DMS114 treated with DMSO at 0.1 percent for 48 hours (cell line): ENCODE data around the gene HOXA11.

Experiments
- DNase-seq: peaks from one replicate; lab custom pipeline; 2025; ENCODE audit not compliant: unreplicated experiment; lab: John Stamatoyannopoulos, UW

The HOXA11 gene

DNA sequence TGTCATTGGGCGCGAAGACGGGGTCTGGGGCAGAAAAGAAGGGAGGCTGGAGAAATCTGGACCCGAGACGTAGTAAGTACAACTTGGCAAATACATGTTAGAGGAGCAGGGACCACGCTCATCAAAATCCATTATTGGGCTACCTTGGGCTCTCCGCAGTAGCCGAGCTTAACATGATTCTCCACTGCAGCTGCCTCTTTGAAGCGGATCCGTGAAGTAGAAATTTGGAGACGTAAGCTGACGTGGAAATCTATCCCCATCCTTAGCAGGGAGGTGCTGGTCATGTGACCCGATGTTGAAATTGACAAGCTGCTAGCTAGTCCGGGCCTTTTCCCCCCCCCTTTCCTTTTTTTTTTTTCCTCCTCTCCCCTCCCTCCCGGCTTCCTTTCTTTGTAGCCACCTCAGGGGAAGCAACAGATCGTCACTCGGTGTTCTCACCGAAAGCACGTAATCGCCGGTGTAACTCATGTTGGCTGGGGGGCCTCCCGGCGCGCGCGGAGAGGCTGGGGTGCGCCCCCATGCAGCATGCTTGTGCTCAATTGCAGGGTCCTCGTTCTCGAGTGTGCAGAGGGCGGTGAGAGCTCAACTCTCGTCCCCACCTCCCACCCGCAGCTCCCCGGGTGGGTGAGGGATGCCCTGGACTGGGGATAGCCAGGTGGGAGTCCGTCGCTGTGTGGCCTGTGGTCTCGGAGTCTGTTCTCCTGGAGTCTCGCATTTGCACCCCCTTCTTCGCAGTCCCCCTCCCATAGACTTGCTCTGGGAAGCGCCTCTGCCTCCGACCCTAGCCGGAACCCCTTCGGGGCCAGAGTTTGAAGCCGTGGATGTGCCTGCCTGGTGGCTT, at the start of gene HOXA11:
TSS of gene HOXA11 (minus strand) at position 220 of the 841 bp plus-strand sequence. CDS start at position 132, 88 bp downstream.
- DNase-seq = no peak

DNA sequence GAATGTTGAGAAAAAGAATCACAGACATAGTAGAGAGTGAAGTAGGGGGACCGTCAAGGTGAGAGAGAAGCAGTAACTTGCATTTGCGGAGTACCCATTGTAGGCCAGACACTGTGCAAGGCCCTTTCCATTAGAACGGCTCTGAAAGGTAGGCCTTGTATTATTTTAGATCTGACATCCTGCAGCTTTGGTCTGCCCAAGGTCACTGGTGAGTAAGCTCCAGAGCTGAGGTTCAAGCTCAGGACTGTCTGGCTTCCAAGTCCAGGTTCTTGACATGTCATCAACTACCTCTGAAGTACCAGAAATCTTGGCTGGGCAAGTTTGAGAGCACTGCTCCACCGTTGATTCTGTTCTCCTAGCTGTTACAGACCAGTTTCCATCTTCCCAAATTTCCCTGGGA, 44.4 kb upstream of the HOXA11 start:
- no peak for DNase-seq

DNA sequence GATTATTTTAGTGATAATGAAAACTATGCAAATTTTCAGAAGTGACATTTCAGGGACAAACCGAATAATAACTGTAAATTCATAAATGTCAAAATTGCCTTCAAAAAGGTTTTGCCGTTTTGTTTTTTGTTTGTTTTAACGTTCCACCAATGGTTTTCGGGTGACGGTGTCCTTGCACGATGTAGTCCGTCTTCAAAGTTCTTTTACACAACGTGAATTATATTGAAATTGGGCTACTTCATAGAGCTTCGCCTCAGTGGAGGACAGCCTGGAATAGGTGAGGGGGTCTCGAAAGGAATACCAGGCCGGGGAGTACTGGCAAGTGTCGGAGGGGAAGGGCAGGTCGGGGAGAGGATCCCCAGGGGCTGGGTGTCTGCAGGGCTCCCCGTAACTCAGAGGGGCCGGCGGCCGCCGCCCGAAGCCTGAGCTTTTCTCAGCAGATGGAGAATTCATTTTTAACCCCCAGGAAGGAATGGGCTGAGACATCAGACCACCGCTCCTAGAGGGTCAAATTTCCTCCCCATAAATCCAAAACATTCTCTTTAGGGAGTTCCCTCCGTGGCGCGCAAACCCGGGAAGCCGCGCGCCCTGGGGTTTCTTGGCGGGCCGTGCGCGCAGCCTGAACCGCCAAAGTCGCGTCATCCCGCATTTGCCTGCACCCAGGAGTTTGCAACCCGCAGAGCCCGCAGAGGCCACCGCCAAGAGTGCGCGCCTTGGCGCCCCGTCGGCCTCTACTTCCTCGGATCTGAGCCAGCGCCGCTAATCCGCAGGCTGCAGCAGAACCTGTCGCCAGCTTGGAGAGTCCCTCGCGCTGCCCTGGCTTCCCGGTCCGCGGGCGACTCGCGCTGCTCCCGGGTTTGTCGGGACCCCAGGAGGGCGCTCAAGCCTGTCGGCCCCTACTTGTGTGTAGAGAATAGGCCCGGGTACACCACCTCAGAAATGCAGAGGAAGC, 40.2 kb upstream of the HOXA11 start:
- DNase-seq = no peak

DNA sequence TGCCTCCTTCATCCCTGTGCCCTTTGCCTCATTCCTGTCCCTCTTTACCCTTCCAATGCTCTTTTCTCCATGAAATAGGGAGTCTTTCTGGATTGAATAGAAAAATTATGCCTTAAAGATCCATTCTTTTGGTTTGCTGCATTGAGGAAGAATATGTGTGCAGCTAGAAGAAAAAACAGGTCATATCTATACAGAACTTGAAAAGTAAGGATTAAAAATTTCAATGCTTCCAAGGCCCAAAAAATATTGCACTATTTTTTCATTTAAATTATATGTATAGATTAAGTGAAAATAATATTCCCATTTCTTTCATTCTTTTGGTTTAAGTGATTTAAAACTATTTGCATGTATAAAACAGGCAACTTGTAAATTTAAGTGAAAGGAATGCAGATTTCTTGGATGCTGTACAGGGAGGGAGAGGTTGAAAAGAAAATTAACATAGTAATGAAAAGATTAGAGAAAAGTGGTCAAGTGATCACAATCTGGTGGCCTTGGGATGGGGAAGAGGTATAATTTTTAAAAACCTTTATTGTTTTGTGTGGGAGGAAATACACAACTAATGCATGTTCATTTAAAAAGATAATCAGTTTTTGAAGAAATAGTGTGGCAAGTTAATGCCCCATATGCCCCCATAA, 39.0 kb upstream of the HOXA11 start:
- no peak for DNase-seq

DNA sequence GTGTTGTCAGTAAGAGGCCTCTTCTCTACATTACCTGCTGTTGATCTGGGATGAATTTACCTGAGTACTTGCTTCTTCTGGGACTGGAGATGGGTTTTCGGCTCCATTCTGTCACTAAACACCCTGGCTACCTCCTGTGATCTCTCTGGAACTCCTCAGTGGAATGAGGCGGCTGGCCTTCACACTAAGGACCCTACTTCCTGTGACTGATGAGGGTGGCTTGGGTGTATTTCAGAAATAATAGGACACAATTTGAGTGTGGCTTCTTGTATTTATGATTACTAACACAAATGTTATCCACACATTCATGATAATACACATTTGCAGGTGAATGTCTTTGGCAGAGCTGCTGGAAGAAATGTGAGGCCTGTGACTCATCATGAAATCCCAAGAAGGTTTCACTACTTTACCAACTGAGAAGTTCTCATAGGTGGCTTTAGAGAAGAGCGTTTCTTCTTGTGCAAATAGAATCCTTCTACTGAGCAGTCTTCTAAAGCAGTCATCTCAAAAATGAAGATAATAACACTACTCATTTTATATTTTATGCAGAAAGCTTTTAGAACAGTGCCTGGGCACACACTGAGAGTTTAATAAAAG, 36.3 kb upstream of the HOXA11 start:
- no peak for DNase-seq

DNA sequence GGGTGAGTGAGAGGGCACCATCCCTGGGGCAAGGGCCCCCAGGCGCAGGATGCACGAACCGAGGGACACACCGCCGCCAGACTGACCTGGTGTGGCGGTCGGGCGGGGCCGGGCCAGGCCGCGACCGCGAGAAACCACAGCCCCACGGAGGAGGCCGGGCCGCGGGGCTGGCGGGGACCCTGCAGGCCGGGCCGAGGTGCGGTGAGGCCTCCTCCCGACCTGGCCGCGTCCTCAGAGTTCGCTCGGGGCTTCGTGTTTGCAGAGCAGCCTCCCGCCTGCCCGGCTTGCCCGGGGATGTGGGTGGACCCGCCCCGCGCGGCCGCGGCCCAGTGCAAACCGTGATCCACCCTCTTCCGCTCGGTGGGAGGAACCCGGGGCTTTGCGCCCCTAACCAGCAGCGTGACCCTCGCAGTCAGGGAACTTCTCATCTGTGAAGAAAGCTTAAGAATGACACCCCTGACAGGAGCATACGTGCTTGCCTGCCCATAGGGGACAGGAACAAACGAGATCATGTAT, 35.5 kb upstream of the HOXA11 start:
- no peak for DNase-seq

DNA sequence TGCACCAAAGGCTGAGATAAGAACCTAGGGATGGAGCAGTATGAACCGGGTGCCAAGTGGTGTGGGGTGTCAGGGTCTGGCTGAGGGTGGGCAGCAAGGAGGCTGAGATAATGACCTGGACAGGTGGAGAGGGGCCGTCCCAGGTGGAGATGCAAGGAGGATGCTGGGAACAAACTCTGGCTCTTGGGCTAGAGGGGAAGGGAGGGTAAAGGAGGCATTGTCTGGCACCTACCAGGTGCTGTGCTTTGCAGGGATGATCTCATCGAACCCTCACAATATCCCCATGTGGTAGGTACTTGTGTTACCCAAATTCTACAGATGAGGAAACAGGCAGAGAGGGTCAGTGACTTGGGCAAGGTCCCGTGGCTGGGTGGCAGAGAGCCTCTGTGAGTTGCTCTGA, 34.8 kb upstream of the HOXA11 start:
- no peak for DNase-seq

DNA sequence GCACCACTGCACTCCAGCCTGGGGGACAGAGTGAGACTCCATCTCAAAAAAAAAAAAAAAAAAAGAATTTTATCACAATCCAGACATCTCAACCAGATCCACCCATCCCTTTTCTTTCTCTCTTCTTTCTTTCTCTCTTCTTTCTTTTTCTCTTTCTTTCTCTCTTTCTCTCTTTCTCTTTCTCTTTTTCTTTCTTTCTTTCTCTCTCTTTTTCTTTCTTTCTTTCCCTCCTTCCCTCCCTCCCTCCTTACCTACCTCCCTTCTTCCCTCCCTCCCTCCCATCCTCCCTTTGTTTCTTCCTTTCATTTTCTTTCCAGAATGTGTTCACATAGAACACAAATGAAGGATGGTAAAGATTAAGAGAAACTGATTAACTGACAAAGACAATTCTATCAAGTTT, 32.9 kb upstream of the HOXA11 start:
- DNase-seq = no peak

DNA sequence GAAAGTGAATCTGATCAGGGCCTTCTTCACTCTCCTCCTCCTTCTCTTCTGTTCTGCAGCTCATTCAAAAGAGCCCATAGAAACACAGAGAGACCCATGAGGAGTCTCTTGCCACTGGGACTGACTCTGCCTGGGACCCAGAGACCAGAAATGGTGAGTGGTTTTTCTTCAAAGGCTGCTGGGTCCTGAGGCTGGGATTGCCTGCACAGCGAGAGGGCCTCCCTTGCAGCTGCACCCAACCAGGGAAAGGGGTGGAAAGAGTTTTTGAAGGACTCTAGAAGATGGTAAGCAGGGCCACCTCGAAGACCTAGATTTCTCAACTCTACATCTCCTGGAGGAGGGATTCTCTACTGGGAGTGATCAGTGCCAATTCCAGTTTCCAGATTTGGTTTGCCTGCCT, 30.3 kb upstream of the HOXA11 start:
- no peak for DNase-seq

DNA sequence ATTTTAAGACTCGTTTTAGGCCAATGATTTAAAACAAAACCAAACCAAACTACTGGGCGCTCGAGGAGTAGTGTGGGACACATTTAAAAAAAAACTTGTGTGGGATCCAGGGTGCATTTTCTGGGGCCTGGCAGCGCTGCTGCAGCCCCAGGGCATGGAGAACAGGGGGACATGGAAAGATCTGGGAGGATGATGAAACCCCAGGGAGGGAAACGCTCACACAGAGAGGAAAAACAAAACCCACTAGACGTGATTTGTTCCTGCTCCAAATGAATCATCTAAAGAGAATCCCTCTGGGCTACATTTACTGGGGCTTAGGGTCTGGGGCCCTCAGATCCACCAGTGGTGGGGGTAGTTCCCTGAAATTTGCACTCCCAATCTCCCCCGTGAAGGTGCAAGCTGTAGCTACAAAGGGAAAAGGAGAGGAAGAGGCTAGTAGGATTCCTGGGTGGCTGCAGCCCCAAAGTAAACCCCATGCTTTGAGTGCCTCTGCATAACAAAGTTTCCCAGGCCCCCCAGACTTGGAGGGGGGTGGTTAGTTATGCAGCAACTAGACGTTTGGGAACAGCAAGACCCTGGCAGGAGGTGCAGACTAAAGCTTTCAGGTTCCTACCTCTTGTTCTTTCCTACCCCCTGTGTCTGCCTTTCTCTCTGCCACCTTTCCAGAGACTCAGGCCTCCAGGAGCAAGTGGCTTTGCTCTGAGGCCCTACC, 29.4 kb upstream of the HOXA11 start:
- DNase-seq = no peak

DNA sequence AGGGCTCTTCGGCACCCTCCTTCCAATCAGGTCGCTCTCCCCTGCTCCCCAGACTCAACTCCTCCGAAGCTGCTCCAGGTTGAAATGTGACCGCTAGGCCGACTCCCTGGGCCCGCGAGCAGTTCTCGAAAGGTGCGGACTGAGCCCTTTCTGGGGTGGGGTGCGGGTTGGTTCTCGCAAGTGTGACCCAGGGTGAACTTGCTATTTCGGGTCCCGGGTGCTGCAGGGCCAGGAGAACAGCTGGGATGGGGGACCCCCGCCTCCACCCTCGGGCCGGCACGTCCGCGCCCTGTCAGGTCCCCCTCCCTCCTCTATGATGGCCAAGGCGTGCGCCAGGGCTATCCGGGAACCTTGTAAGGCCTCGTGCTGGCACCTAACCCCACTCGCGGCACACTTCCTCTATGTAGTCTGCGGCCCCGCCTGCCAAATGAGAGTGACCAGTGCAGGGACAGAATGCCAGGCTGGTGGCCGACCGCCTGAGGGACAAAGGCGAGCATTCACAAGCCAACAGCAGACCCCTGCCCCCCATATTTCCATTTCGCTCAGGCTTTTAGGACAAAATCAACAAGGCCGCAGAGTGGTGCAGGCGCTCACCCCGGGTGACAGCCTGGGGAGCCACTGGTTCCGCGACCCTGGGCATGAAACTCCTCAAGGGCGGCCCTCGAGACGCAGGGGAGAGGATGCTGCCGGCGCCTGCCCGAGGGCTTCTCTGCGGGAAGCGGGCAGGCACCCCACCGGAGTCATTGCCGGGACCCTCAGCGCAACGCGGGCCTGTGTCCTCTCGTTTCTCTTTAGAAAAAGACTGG, 28.6 kb upstream of the HOXA11 start:
- DNase-seq = no peak

DNA sequence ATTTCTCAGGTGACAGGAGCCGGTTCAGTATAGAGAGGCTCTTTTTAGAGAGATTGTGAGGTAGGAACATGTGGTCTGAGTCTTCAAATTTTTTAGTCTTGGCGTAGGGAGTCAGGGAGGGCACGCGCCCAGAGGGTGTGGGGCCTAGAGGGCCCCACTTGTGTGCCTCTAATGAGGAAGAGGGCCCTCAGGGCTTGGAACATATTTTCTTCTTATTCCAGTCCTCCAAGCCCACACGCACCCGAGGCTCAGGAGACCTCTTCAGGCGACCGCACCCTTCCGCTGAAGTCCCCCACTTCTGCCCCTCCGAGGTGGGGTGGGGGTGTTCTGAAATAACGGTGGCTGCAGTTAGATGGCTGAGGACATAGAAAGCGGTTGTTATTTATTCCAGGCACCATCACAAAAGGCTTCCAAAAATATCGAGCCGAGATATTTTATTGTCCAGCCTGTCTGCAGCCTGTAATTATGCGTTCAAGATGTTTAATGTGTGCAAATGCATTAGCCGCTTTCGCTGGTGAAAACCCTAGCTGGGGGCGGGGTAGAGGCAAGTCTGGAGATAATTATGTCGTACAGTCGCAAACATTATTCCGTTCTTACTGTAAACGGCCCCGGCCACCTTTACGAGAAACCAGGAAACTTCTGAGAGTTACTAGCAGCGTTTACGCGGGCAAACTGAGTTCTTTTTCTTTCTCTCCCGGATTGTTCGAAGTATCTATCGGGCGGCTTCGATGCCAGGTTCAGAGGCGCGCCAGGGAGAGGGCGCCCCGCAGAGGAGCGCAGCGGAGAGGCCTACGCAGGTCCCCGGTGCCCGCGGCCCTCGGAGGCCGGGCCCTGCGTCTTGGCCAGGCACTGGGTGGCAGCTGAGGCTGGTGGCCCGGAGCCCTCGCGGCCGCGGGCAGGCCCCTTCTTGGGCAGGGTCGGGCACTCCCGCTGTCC, 27.7 kb upstream of the HOXA11 start:
- DNase-seq = no peak

DNA sequence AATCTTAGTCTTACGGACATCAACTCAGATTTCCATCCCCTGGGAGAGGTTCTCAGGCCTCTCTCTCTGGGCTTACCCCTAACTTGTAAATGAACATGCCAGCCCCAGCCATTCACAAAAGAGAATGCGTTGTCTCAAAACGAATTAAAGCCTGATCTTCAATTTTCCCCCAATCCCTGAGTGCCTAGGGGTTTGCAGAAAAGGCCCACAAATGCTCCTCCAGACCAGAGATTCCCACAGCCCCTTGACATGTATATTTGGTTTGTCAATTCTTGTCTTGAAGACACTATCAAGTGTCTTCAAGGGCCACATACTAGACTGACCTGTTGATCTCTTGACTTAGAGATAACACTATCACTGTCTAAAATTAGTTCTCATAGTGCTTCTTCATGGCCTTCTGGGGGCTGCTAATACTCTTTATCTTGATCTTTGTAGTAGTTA, 26.8 kb upstream of the HOXA11 start:
- DNase-seq = no peak

DNA sequence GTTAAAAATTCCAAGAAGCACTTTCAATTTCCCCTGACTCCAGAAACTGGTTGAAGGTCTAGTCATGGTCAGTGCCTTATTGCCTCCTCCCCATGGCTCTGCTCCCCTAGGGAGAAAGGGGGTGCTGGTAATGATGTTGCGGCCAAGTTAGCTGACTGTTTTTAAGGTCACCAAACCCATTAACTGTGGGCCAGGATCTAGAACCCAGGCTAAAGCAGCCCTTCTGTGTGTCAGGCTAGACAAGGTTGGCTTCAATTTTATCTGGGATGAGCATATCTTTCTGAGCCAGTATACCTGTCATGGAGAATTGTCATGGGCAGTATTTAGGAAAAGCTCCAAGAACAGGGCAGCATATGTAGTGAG, 26.0 kb upstream of the HOXA11 start:
- no peak for DNase-seq

DNA sequence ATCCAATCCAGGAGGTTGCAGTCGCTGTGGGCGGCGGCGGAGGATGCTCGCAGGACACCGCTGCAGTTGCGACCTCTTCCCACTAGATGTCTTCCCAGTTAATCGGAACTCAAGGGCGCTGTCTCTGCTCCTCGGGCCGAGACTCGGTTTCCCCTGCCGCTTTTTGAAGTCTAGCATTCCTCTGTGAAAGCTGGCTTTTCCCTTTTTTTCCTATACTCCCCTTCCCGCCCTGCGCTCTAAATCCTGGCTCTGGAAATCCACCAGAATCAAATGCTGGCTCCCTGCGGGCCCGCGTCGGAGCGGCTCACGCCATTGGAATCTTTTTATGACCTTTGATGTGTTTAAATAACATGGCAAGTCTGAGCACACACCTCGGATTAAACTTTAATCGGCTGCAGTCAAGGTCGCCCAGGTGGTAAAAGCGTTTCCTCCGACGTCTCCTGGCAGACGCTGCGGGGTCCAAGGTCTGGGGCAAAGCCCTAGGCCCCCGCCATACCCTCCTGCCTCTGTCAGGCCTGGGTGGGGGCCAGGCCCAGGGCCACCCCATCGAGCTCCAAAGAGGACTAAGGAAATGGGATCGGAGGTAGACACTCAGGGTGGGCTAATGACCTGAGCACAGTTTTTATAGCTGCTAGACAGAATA, 25.5 kb upstream of the HOXA11 start:
- peak; percentile 42 for DNase-seq

DNA sequence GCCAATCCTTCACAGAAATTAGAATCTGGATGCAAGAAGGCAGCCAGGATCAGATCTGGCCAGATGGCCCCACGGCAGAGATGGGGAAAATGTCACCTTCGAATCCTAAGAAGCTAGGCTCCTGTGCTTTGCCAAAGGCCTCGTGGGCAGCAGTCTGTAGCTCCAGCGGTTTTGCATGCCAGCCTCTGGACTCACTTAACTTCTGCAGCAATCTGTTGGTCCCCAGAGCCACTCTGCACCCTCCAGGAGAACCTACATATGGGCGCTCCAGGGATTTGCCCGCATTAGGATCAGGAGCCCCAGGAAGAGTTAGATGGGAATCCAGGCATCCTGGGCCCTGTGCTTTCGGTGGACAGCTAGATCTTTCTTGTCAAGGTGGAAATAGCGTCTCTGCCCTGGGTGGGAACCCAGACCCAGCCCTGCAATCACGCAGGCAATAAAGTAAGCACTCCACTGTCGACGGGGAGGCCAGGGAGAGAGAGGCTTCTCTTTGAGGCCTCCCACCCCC, 25.0 kb upstream of the HOXA11 start:
- no peak for DNase-seq

DNA sequence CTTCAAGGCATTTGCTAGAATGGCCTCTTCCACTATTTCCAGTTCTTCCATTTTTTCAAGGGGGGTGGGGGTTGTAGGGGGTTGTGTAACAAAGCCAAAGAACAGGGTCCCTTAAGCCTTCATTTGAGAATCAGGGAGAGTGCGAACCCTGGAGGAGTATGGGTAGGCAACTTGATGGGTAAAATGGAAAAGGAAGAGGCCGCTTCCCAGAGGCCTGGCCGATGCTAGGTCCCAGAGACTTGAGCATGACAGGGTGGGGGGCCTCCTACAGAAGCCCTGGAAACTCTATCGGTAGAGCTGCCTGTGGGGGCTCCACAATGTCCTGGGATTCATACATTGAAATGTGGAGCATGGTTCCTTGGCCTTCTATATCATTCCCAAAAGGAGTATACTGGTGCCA, 24.0 kb upstream of the HOXA11 start:
- DNase-seq = no peak
